OCI-LY1 (cell line): Measurements from ENCODE around the gene VAV2.

ENCODE experiments used
- H2AFZ ChIP-seq: fragments of 200-600 bp; sonication (generic), shearing (Covaris generic); 2 replicates; pipeline ENCODE4 v1.6.0; 2014; ENCODE audit warnings: antibody characterized with exemption, mild to moderate bottlenecking, low read length
- H3F3A ChIP-seq: fragments of 200-600 bp; sonication (generic), shearing (Covaris generic); 2 replicates; pipeline ENCODE4 v1.6.0; 2014; ENCODE audit warnings: mild to moderate bottlenecking, antibody characterized with exemption, low read length, moderate library complexity; ENCODE audit not compliant: insufficient read depth
- H3K27ac ChIP-seq: fragments of 200-600 bp; sonication (generic); 2 replicates; pipeline ENCODE4 v1.5.1; 2014; ENCODE audit warnings: low read length, mixed run types, mild to moderate bottlenecking, low read depth; ENCODE audit not compliant: poor library complexity, severe bottlenecking
- H3K27me3 ChIP-seq: fragments of 200-600 bp; sonication (generic); 2 replicates; pipeline ENCODE4 v1.6.0; 2014; ENCODE audit warnings: antibody characterized with exemption, mild to moderate bottlenecking, low read length, moderate library complexity; ENCODE audit not compliant: insufficient read depth
- H3K36me3 ChIP-seq: fragments of 200-600 bp; sonication (generic); 2 replicates; pipeline ENCODE4 v1.6.1; 2014; ENCODE audit warnings: mild to moderate bottlenecking, antibody characterized with exemption, low read length, moderate library complexity, mixed read lengths; ENCODE audit not compliant: insufficient read depth
- H3K4me1 ChIP-seq: fragments of 200-600 bp; sonication (generic); 2 replicates; pipeline ENCODE4 v1.5.1; 2014; ENCODE audit warnings: mild to moderate bottlenecking, low read length, moderate library complexity; ENCODE audit not compliant: insufficient read depth, severe bottlenecking
- H3K4me2 ChIP-seq: fragments of 200-600 bp; sonication (generic), shearing (Covaris generic); 2 replicates; pipeline ENCODE4 v1.6.1; 2014; ENCODE audit warnings: low read length
- H3K4me3 ChIP-seq: fragments of 200-600 bp; sonication (generic); 2 replicates; pipeline ENCODE4 v1.5.1; 2014; ENCODE audit warnings: low read length, low read depth, mild to moderate bottlenecking, mixed read lengths; ENCODE audit not compliant: poor library complexity, severe bottlenecking
- H3K79me2 ChIP-seq: fragments of 200-600 bp; shearing (Covaris generic); 2 replicates; pipeline ENCODE4 v1.6.1; 2016; ENCODE audit warnings: mixed run types, low read length, mixed read lengths; ENCODE audit not compliant: insufficient read depth
- H3K9ac ChIP-seq: fragments of 200-600 bp; sonication (generic), shearing (Covaris generic); 2 replicates; pipeline ENCODE4 v1.6.1; 2014; ENCODE audit warnings: mild to moderate bottlenecking, low read length, mixed read lengths
- H3K9me2 ChIP-seq: fragments of 200-600 bp; sonication (generic), shearing (Covaris generic); 2 replicates; pipeline ENCODE4 v1.6.1; 2014; ENCODE audit warnings: low read depth, mild to moderate bottlenecking, low read length, mixed read lengths
- H3K9me3 ChIP-seq: fragments of 200-600 bp; shearing (Covaris generic); 2 replicates; pipeline ENCODE4 v1.6.1; 2014; ENCODE audit warnings: low read length, mixed read lengths
- H4K20me1 ChIP-seq: fragments of 200-600 bp; sonication (generic), shearing (Covaris generic); 2 replicates; pipeline ENCODE4 v1.6.0; 2016; ENCODE audit warnings: mild to moderate bottlenecking, low read length; ENCODE audit not compliant: insufficient read depth
- CTCF ChIP-seq: fragments of 200-600 bp; sonication (generic), shearing (Covaris generic); IDR thresholded peaks from 2 replicates; pipeline ENCODE4 v1.5.1; 2017; ENCODE audit warnings: mild to moderate bottlenecking, antibody characterized with exemption, low read length, moderate library complexity, mixed read lengths
- EZH2 ChIP-seq: fragments of 200-600 bp; sonication (generic), shearing (Covaris generic); IDR thresholded peaks from 2 replicates; pipeline ENCODE4 v1.8.0; 2017; ENCODE audit warnings: borderline replicate concordance, mixed run types, mild to moderate bottlenecking, antibody characterized with exemption, low read length, moderate library complexity, mixed read lengths

Gene VAV2

GRCh38 chr9:133780404-133780945, 211.6 kb downstream of the VAV2 start:
- H3K27ac ChIP-seq: no peak overlapping the region
- no peak for TF ChIP-seq EZH2
- TF ChIP-seq CTCF: no peak
- no peaks in the 10 kb centered on the region for H3K4me1 ChIP-seq
- no peaks in the 10 kb centered on the region for H3K27me3 ChIP-seq
- no peak overlapping the region for H3K4me2 ChIP-seq
- no peaks in the 10 kb centered on the region for H3F3A ChIP-seq
- no peak overlapping the region for H2AFZ ChIP-seq
- no peaks in the 10 kb centered on the region for H3K36me3 ChIP-seq
- H3K79me2 ChIP-seq: no peaks in the 10 kb centered on the region
- no peaks in the 10 kb centered on the region for H4K20me1 ChIP-seq
- H3K9me3 ChIP-seq: no peaks in the 10 kb centered on the region
- H3K9ac ChIP-seq: no peak overlapping the region
- no peak overlapping the region for H3K4me3 ChIP-seq
- no peaks in the 10 kb centered on the region for H3K9me2 ChIP-seq

- H3F3A ChIP-seq: no peaks in the 10 kb centered on the region
- TF ChIP-seq CTCF (no peak), EZH2 (no peak)
- no peak overlapping the region for H3K4me2 ChIP-seq
- no peaks in the 10 kb centered on the region for H3K36me3 ChIP-seq
- H3K27ac ChIP-seq: no peak overlapping the region
- no peaks in the 10 kb centered on the region for H3K9me2 ChIP-seq
- no peaks in the 10 kb centered on the region for H3K79me2 ChIP-seq
- H2AFZ ChIP-seq: no peak overlapping the region
- H3K9me3 ChIP-seq: no peaks in the 10 kb centered on the region
- no peak overlapping the region for H3K4me3 ChIP-seq
- no peaks in the 10 kb centered on the region for H4K20me1 ChIP-seq
- H3K27me3 ChIP-seq: no peaks in the 10 kb centered on the region; the same call in 1 of the 2 replicates
- no peaks in the 10 kb centered on the region for H3K4me1 ChIP-seq
- H3K9ac ChIP-seq: no peak overlapping the region
Observed at GRCh38 chr9:133779516-133780403, 212.4 kb downstream of the VAV2 start.

GRCh38 chr9:133779081-133779480, 213.0 kb downstream of the VAV2 start:
- Histone ChIP-seq H3K9me3 (no peaks in the 10 kb centered on the region), H4K20me1 (no peaks in the 10 kb centered on the region), H3K9ac (no peak overlapping the region), H3K4me2 (no peak overlapping the region), H2AFZ (no peak overlapping the region), H3K4me3 (no peak overlapping the region), H3K9me2 (no peaks in the 10 kb centered on the region), H3K4me1 (no peaks in the 10 kb centered on the region), H3F3A (no peaks in the 10 kb centered on the region), H3K79me2 (no peaks in the 10 kb centered on the region), H3K27me3 (no peaks in the 10 kb centered on the region; the same call in 1 of the 2 replicates), H3K27ac (no peak overlapping the region), H3K36me3 (no peaks in the 10 kb centered on the region)
- TF ChIP-seq EZH2: no peak
- TF ChIP-seq CTCF: no peak
